Measurements from ENCODE around the gene NAP1L4.

The NAP1L4 gene

GRCh38 chr11:2968341-2968900 is 23.7 kb downstream of the NAP1L4 start:
- DNase-seq: no peak
- intact Hi-C loops (cut with DNase I): no loop called here

- intact Hi-C loops (cut with DNase I): no loop called here
- DNase-seq: no peak
These were observed 27.3 kb downstream of the NAP1L4 start for GRCh38 chr11:2964782-2965181.

GRCh38 chr11:2963761-2964160 is 28.4 kb downstream of the NAP1L4 start:
- DNase-seq: no peak
- intact Hi-C loops (cut with DNase I): no loop called here

GRCh38 chr11:2963112-2963754 is 28.9 kb downstream of the NAP1L4 start:
- DNase-seq: no peak
- intact Hi-C loops (cut with DNase I): no loop called here

DNA sequence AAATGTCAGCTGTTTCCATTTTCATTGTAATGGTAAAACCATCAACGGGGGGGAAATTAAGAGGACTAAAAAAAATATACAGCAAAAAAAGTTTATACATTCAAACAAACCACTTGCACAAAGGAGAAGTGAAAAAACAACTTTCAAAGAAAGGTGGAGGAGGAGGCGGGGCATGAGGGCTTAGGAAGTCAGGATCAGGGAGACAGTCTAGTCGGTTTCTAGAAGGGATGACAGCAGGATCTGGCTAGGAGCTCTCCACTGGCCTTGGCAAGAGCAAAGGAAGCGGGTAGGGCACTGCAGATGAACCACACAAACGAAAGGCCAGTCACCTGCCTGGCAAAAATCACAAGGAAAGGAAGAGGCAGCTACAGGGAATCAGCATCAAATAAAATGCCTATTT is 31.0 kb downstream of the NAP1L4 start:
- intact Hi-C loops (cut with DNase I): no loop called here
- no peak for DNase-seq

- no peak for DNase-seq
- intact Hi-C loops (cut with DNase I): no loop called here
These were observed 32.0 kb downstream of the NAP1L4 start for GRCh38 chr11:2960139-2960538.

DNA sequence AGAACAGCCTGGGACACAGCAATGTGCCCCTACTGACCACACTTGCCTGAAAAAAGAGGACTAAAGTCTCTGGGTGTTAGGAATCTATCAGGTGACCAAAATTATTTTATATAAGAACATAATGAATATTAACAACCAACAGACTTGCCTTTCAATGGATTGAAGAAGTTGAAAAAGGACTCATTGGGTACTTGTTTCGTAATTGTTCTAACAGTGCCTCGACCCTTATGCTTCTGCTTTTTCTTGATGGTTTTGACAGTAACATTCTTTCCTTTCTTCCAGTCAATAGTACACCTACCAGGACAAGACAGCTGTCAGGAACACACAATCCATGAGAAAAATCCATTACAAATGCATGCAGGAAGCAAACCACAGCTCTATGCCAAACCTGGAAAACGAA is 33.9 kb downstream of the NAP1L4 start:
- intact Hi-C loops (cut with DNase I): no loop called here
- DNase-seq: no peak

GRCh38 chr11:2955906-2956476 is 36.1 kb downstream of the NAP1L4 start:
- intact Hi-C loops (cut with DNase I): no loop called here
- no peak for DNase-seq

- DNase-seq: no peak
- intact Hi-C loops (cut with DNase I): no loop called here
These were observed 37.9 kb downstream of the NAP1L4 start for GRCh38 chr11:2954263-2954662.

- intact Hi-C loops (cut with DNase I): no loop called here
- DNase-seq: no peak
These were observed 39.8 kb downstream of the NAP1L4 start for GRCh38 chr11:2952290-2952689.

- DNase-seq: no peak
- intact Hi-C loops (cut with DNase I): no loop called here
These were observed 40.7 kb downstream of the NAP1L4 start for GRCh38 chr11:2951231-2952110.

DNA sequence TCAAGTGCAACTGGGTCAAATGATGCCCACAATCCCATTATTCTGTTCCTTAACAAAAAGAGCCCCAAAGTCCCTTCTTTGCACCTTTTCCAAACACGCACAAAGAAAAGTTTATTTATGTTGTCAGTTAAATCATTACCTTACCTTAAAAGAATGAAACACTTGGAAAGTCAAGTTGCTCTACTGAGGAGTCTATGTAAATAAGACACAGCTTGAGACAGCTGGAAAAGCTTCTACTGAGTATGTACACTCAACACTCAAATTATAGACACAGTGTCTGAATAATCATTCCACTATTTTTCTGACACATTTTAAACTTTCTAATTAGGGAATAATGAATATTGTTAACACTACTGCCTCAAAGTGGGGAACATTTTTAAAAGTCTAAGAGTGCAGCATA is 41.3 kb downstream of the NAP1L4 start:
- intact Hi-C loops (cut with DNase I): no loop called here
- no peak for DNase-seq

GRCh38 chr11:2949920-2950319 is 42.2 kb downstream of the NAP1L4 start:
- DNase-seq: no peak
- intact Hi-C loops (cut with DNase I): no loop called here

- no peak for DNase-seq
- intact Hi-C loops (cut with DNase I): no loop called here
These were observed 44.4 kb downstream of the NAP1L4 start for GRCh38 chr11:2947744-2948143.

GRCh38 chr11:2945757-2946287 is 46.3 kb downstream of the NAP1L4 start:
- peak in 1 of 10 donors; percentile 82 for DNase-seq
- intact Hi-C loops (cut with DNase I): no loop called here

GRCh38 chr11:2945031-2945756 is 46.9 kb downstream of the NAP1L4 start:
- intact Hi-C loops (cut with DNase I): no loop called here

GRCh38 chr11:2944530-2944929 is 47.6 kb downstream of the NAP1L4 start:
- intact Hi-C loops (cut with DNase I): no loop called here
- DNase-seq: peak in 1 of 10 donors; percentile 81

More at GRCh38 chr11:2945031-2945756, 46.9 kb downstream of the NAP1L4 start:
- peak; percentile 84 to 99 (median 94) for DNase-seq

DNA sequence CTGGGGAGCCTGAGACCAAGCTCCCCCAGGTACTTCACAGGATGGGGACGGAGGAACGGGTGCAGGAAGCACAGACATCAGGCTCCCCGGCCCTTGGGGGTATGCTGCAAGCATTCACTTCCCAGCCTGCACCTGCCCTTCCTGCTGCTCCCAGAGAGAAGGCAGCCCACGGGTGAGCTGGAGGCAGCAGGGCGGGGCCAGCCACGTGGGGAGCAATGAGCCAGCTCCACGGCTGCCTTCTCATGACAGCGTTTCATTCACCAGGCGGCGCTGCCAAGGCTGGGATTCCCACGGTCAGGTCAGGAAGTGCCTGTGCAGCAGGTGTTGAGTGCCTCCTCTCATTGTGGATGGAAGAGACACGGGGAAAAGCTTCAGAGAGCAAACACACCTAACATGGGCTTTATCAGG is 48.4 kb downstream of the NAP1L4 start:
- intact Hi-C loops (cut with DNase I): no loop called here

GRCh38 chr11:2942872-2943710 is 49.0 kb downstream of the NAP1L4 start:
- intact Hi-C loops (cut with DNase I): no loop called here
- peak in 2 of 10 donors; percentile 67 to 70 for DNase-seq

More for the DNA sequence above, 48.4 kb downstream of the NAP1L4 start:
- peak in 2 of 10 donors; percentile 54 to 87 for DNase-seq

Data from posterior cingulate gyrus (tissue), 11 donors.